ENCODE results near the gene MGMT. TPM values are rescaled to one million over a fixed set of nuclear protein-coding genes. Genes with fewer than 3 reads are reported as not detected.

MGMT gene
- total RNA-seq, 4 donors from 2014 or later, result 10.9 to 37.7 (median 16.0) TPM

DNA sequence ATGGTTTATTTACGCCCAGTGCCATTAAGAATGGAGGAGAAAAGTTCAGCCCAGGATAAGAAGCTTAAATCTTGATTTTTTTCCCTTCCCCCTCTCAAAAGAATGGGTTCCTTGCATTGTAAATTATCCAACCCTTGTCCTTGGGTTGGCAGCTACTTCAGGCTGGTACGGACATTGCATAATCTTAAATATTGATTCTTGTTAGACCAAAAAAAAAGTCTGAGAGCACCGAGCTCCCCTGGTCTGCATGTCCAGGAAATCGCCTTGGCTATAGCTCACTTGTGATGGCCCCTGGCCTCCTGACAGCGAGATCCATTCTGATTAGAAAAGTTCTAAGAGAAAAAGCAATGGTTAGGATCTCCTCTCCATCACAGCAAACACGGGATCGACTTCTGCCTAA, 345.4 kb downstream of the MGMT start:
- no peaks in the 10 kb centered on the region for H3K9me3 ChIP-seq
- no peaks in the 10 kb centered on the region for H3K27me3 ChIP-seq
- H3K4me1 ChIP-seq, result no peaks in the 10 kb centered on the region
- TF ChIP-seq, protein P1, sequence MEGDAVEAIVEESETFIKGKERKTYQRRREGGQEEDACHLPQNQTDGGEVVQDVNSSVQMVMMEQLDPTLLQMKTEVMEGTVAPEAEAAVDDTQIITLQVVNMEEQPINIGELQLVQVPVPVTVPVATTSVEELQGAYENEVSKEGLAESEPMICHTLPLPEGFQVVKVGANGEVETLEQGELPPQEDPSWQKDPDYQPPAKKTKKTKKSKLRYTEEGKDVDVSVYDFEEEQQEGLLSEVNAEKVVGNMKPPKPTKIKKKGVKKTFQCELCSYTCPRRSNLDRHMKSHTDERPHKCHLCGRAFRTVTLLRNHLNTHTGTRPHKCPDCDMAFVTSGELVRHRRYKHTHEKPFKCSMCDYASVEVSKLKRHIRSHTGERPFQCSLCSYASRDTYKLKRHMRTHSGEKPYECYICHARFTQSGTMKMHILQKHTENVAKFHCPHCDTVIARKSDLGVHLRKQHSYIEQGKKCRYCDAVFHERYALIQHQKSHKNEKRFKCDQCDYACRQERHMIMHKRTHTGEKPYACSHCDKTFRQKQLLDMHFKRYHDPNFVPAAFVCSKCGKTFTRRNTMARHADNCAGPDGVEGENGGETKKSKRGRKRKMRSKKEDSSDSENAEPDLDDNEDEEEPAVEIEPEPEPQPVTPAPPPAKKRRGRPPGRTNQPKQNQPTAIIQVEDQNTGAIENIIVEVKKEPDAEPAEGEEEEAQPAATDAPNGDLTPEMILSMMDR (IDR thresholded peaks at IDR 0.05), result no peak
- TF ChIP-seq POLR2A (IDR thresholded peaks at IDR 0.05), result no peak
- intact Hi-C loops (cut with DNase I; ENCODE audit: low total_unique reads), result no loop called here
- no peak for DNase-seq
- H3K4me3 ChIP-seq, result no peak overlapping the region
- no peaks in the 10 kb centered on the region for H3K36me3 ChIP-seq
- H3K27ac ChIP-seq, result no peak overlapping the region

GRCh38 chr10:129814681-129815646, 347.9 kb downstream of the MGMT start:
- DNase-seq, result no peak
- Histone ChIP-seq H3K9me3 (no peaks in the 10 kb centered on the region), H3K4me1 (no peaks in the 10 kb centered on the region), H3K27ac (no peak overlapping the region), H3K36me3 (no peaks in the 10 kb centered on the region), H3K27me3 (no peaks in the 10 kb centered on the region), H3K4me3 (no peak overlapping the region)
- intact Hi-C loops (cut with DNase I; ENCODE audit: low total_unique reads), result no loop called here
- TF ChIP-seq POLR2A (IDR thresholded peaks at IDR 0.05), result no peak
- TF ChIP-seq, protein P1 (IDR thresholded peaks at IDR 0.05), result no peak

DNA sequence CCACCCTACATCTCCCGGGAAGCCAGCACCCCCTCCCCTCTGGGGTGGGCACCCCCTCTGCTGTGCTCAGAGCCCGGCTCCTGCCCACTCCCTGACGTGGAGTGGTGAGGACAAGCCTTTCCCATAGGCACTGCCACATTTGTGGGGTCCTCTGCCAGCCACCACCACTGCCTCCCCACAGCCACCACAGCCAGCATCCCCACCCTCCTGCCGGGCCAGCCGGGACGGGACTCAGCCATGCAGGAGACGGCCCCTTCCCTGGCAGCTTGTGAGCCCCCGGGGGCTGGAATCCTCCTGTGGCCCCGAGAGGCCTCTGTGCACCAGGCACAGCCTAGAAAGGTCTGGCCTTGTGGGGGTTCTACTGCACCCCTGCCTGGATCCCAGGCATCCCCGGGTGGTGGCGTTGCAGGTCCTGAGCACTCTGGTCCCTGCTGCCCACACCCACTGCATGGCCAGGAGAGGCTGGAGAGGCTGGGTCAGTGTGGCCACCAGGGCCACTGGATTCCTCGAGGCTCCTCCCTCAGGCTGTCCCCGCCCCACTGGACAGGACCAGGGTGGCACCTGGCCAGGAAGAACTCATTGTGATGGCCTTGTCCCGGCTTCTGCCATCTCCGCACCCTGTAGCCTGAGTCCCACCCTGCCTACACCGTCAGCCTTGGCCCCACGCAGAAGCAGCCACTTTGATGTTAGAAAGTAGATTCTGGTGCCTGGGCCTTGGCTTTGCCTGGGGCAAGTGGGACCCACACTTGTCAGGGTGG, 349.0 kb downstream of the MGMT start:
- intact Hi-C loops (cut with DNase I; ENCODE audit: low total_unique reads), result no loop called here
- TF ChIP-seq, protein P1 (IDR thresholded peaks at IDR 0.05), result no peak
- no peak for TF ChIP-seq POLR2A (IDR thresholded peaks at IDR 0.05)
- no peak for DNase-seq
- Histone ChIP-seq H3K27ac (no peak overlapping the region), H3K4me1 (no peaks in the 10 kb centered on the region), H3K4me3 (no peak overlapping the region), H3K36me3 (no peaks in the 10 kb centered on the region), H3K27me3 (no peaks in the 10 kb centered on the region), H3K9me3 (no peaks in the 10 kb centered on the region)

DNA sequence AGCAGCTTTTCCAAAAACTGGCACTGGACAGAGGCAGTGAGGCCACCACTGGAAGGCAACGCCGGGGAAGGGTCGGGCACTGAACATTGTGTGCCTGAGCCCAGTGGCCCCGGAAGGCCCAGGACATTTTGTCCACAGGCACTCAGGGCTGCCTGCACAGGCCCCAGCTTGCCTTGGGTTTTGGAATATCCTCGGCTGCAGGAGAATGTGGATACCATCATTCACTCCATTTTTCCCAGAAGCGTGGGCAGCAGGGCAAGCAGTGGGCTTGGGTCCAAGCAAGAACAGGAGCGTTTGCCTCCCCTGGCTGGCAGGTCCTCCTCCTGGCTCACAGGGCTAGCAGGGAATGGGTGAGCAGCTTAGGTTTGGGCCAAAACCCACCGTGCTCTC, 349.6 kb downstream of the MGMT start:
- intact Hi-C loops (cut with DNase I; ENCODE audit: low total_unique reads), result no loop called here
- H3K4me3 ChIP-seq, result no peak overlapping the region

More for the DNA sequence above, 349.6 kb downstream of the MGMT start:
- Histone ChIP-seq H3K27me3 (no peaks in the 10 kb centered on the region), H3K9me3 (no peaks in the 10 kb centered on the region), H3K27ac (no peak overlapping the region), H3K36me3 (no peaks in the 10 kb centered on the region), H3K4me1 (no peaks in the 10 kb centered on the region)
- TF ChIP-seq POLR2A (IDR thresholded peaks at IDR 0.05), result no peak
- TF ChIP-seq, protein P1 (IDR thresholded peaks at IDR 0.05), result no peak
- no peak for DNase-seq
